A673 (cell line): ENCODE measurements around the gene L2HGDH. TPM values are rescaled to one million over a fixed set of nuclear protein-coding genes. Genes with fewer than 3 reads are reported as not detected.

ENCODE experiments used
- BruUV-seq: library from RNA; stranded (reverse); fragments of 400-500 nt; replicated peaks from 2 replicates; lab custom pipeline; 2021; lab: Mats Ljungman, UMichigan
- CTCF ChIA-PET: fragments of 300-600 bp; sonication (Branson Sonifier 250); formaldehyde crosslinking; loops from one replicate; lab custom pipeline; 2022; ENCODE audit warnings: antibody characterized with exemption; lab: Charles Lee
- POLR2A ChIA-PET: fragments of 300-600 bp; sonication (Branson Sonifier 250); formaldehyde crosslinking; loops from one replicate; lab custom pipeline; 2022; ENCODE audit warnings: antibody characterized with exemption; ENCODE audit not compliant: low non-redundant PET; lab: Charles Lee
- DNase-seq: peaks from one replicate; pipeline ENCODE4 v3.0.0-alpha.2; 2015; ENCODE audit warnings: low spot score
- H3K27ac ChIP-seq: fragments of 200-600 bp; sonication (generic); 2 replicates; pipeline ENCODE4 v1.5.1; 2016; ENCODE audit warnings: mixed run types, low read depth, mild to moderate bottlenecking, mixed read lengths, antibody characterized with exemption, low read length; ENCODE audit not compliant: poor library complexity, severe bottlenecking
- H3K27me3 ChIP-seq: fragments of 200-600 bp; sonication (generic); replicated peaks from 2 replicates; pipeline ENCODE4 v1.6.1; 2017; ENCODE audit warnings: mixed run types, low read depth, mild to moderate bottlenecking, mixed read lengths, antibody characterized with exemption, low read length; ENCODE audit not compliant: insufficient read depth, poor library complexity
- H3K36me3 ChIP-seq: fragments of 200-600 bp; sonication (generic); 2 replicates; pipeline ENCODE4 v1.6.1; 2016; ENCODE audit warnings: mixed run types, mild to moderate bottlenecking, mixed read lengths, antibody characterized with exemption, low read length; ENCODE audit not compliant: insufficient read depth, poor library complexity, severe bottlenecking
- H3K4me1 ChIP-seq: fragments of 200-600 bp; sonication (generic); 2 replicates; pipeline ENCODE4 v1.6.1; 2017; ENCODE audit warnings: mixed run types, mild to moderate bottlenecking, mixed read lengths, antibody characterized with exemption, low read length; ENCODE audit not compliant: insufficient read depth, poor library complexity, severe bottlenecking
- H3K4me3 ChIP-seq: fragments of 200-600 bp; sonication (generic); 2 replicates; pipeline ENCODE4 v1.5.1; 2016; ENCODE audit warnings: low read depth, mixed run types, mild to moderate bottlenecking, mixed read lengths, low read length; ENCODE audit not compliant: poor library complexity, severe bottlenecking
- H3K9me3 ChIP-seq: fragments of 200-600 bp; sonication (generic); 2 replicates; pipeline ENCODE4 v1.6.1; 2016; ENCODE audit warnings: mixed run types, low read depth, mild to moderate bottlenecking, mixed read lengths, antibody characterized with exemption, low read length; ENCODE audit not compliant: poor library complexity, severe bottlenecking
- EZH2 ChIP-seq: fragments of 200-600 bp; sonication (generic); IDR thresholded peaks from 2 replicates; pipeline ENCODE4 v1.6.1; 2017; ENCODE audit warnings: borderline replicate concordance, low read depth, mild to moderate bottlenecking, mixed read lengths, antibody characterized with exemption, low read length; ENCODE audit not compliant: poor library complexity, severe bottlenecking
- intact Hi-C: fragments of 100-400 bp; cut with micrococcal nuclease; formaldehyde crosslinking; loops from one replicate; pipeline ENCODE4 v1.10.0; 2022; ENCODE audit not compliant: unreplicated experiment
- total RNA-seq: library from RNA; stranded (reverse); gene quantifications from 2 replicates; pipeline ENCODE4 v1.2.3, GENCODE V29; 2021
- TF ChIP-seq, protein P1 (sequence below): fragments of 300-800, 200-600 bp; sonication (generic); conservative IDR thresholded peaks from 2 replicates; pipeline ENCODE4 v1.5.1; 2017; ENCODE audit warnings: low read depth, mild to moderate bottlenecking, antibody characterized with exemption, low read length, moderate library complexity, mixed read lengths

Gene L2HGDH
- total RNA-seq, 1 experiment from 2014 or later = 17.4 TPM

DNA sequence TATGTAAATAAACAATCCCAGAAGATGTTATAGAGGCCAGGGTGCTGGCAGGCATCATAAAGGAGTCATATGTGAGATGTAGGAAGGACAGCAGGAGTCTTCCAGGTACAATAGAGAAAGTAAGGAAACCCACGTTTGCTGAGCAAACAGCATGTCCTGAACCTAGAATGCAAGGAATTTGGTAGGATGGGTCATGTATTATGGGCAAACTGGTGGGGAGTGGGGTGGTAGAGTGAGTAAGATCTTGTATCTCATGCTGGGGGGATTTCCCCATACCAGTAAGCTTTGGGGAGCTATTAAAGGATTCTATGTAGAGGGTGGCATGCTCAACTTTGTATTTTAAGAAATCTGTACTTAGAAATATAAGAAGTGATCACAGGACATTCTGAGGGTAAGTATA lies 43.7 kb upstream of the L2HGDH start:
- DNase-seq = no peak
- TF ChIP-seq EZH2 = no peak
- TF ChIP-seq, protein P1, sequence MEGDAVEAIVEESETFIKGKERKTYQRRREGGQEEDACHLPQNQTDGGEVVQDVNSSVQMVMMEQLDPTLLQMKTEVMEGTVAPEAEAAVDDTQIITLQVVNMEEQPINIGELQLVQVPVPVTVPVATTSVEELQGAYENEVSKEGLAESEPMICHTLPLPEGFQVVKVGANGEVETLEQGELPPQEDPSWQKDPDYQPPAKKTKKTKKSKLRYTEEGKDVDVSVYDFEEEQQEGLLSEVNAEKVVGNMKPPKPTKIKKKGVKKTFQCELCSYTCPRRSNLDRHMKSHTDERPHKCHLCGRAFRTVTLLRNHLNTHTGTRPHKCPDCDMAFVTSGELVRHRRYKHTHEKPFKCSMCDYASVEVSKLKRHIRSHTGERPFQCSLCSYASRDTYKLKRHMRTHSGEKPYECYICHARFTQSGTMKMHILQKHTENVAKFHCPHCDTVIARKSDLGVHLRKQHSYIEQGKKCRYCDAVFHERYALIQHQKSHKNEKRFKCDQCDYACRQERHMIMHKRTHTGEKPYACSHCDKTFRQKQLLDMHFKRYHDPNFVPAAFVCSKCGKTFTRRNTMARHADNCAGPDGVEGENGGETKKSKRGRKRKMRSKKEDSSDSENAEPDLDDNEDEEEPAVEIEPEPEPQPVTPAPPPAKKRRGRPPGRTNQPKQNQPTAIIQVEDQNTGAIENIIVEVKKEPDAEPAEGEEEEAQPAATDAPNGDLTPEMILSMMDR = no peak
- Histone ChIP-seq H3K27me3 (no peaks in the 10 kb centered on the region), H3K9me3 (no peaks in the 10 kb centered on the region), H3K27ac (no peak overlapping the region), H3K4me3 (no peak overlapping the region), H3K36me3 (no peaks in the 10 kb centered on the region), H3K4me1 (no peaks in the 10 kb centered on the region)
- CTCF ChIA-PET = no interaction called here
- intact Hi-C loops = no loop called here
- POLR2A ChIA-PET = no interaction called here
- BruUV-seq = no TSS peak

DNA sequence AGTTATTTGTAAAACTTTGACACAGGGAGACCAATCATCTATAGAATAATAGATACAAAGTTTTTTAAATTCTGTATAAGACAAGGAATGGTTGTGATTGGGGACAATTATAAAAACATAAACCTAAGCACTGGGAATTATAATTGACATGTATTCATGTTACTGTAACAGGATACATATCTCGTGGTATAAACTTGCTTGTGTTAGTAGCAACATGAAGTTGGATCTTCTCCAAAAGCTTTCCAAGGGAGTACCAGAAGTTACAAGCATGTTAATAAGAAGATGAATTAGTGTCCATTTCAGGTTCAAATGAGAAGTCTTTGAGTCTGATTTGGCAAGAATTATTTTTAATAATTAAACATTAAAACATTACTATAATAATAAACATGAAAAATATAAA lies 42.5 kb upstream of the L2HGDH start:
- DNase-seq = no peak
- TF ChIP-seq, protein P1 = no peak
- H3K27ac ChIP-seq = no peak overlapping the region
- POLR2A ChIA-PET = no interaction called here
- BruUV-seq = no TSS peak
- H3K36me3 ChIP-seq = no peaks in the 10 kb centered on the region
- CTCF ChIA-PET = no interaction called here
- H3K27me3 ChIP-seq = no peaks in the 10 kb centered on the region
- no peak overlapping the region for H3K4me3 ChIP-seq
- H3K4me1 ChIP-seq = no peaks in the 10 kb centered on the region
- intact Hi-C loops = no loop called here
- no peaks in the 10 kb centered on the region for H3K9me3 ChIP-seq

DNA sequence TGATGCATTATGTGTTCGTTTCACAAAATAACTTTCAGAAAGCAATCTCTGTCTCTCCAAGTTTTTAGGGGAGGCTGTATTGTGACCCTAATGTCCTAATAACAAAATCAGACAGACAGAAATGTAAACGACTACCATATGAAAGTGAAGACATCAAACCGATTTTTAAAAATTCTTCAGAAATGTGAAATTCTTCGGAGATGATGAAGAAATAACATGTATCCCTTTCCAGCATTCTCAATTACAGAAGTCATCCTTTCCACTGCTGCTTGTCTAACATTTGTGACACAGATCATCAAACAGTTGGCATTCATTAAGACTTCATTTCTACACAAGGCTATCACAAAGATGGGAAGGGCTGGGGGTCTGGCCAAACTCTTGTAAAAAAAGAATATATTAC lies 41.1 kb upstream of the L2HGDH start:
- Histone ChIP-seq H3K4me1 (no peaks in the 10 kb centered on the region), H3K9me3 (no peaks in the 10 kb centered on the region), H3K4me3 (no peak overlapping the region), H3K27me3 (no peaks in the 10 kb centered on the region), H3K27ac (no peak overlapping the region), H3K36me3 (no peaks in the 10 kb centered on the region)
- no TSS peak for BruUV-seq
- ChIA-PET POLR2A (interaction anchor here (0.6 kb wide), 2 partner anchors 12 to 17 kb away, joined by 3 to 4 read pairs; no protein-coding TSS in a partner anchor), CTCF (no interaction called here)
- no peak for DNase-seq
- TF ChIP-seq EZH2 = no peak
- TF ChIP-seq, protein P1 = no peak
- intact Hi-C loops = no loop called here
